Coronary artery (tissue), 2 donors: ENCODE measurements around the gene MUC5AC.
"Not testable (repeated sequence)": the region's sequence is repeated elsewhere in the genome, so short reads cannot be mapped to it uniquely, and the experiment has no call there.

ENCODE experiments used
- DNase-seq: peaks from one replicate; pipeline ENCODE4 v3.0.0-alpha.2; 2017; ENCODE audit warnings: low spot score
- H3K27ac ChIP-seq, 2 donors: fragments of 200-600 bp; sonication (generic); one replicate each; pipeline ENCODE4 v1.5.1; 2016 to 2019
- H3K4me3 ChIP-seq: fragments of 200-600 bp; sonication (generic); 2 replicates; pipeline ENCODE4 v1.5.1; 2016; ENCODE audit warnings: mild to moderate bottlenecking, moderate library complexity
- CTCF ChIP-seq: fragments of 200-600 bp; sonication (generic); IDR thresholded peaks from one replicate; pipeline ENCODE4 v1.5.1; 2019; ENCODE audit warnings: antibody characterized with exemption

MUC5AC gene

GRCh38 chr11:1207401-1208143 lies 49.8 kb downstream of the MUC5AC start:
- DNase-seq: no peak
- no peak for TF ChIP-seq CTCF
- Histone ChIP-seq H3K27ac (no peak overlapping the region), H3K4me3 (no peak overlapping the region)

GRCh38 chr11:1208144-1208393 lies 50.3 kb downstream of the MUC5AC start:
- no peak for TF ChIP-seq CTCF
- no peak overlapping the region for H3K27ac ChIP-seq
- no peak overlapping the region for H3K4me3 ChIP-seq
- DNase-seq: no peak

- DNase-seq: no peak
- H3K27ac ChIP-seq: no peak overlapping the region
- no peak overlapping the region for H3K4me3 ChIP-seq
- TF ChIP-seq CTCF: no peak
Observed at GRCh38 chr11:1208394-1209261, 50.9 kb downstream of the MUC5AC start.

GRCh38 chr11:1209371-1210057 lies 51.8 kb downstream of the MUC5AC start:
- TF ChIP-seq CTCF: no peak
- H3K4me3 ChIP-seq: no peak overlapping the region
- H3K27ac ChIP-seq: no peak overlapping the region
- no peak for DNase-seq

- H3K27ac ChIP-seq: no peak overlapping the region
- no peak for DNase-seq
- no peak overlapping the region for H3K4me3 ChIP-seq
- TF ChIP-seq CTCF: no peak
Observed at GRCh38 chr11:1211838-1212237, 54.1 kb downstream of the MUC5AC start.

GRCh38 chr11:1215826-1216225 lies 58.1 kb downstream of the MUC5AC start:
- H3K27ac ChIP-seq, DNase-seq, H3K4me3 ChIP-seq: not testable (repeated sequence)

GRCh38 chr11:1217151-1217550 lies 59.4 kb downstream of the MUC5AC start:
- TF ChIP-seq CTCF: no peak
- Histone ChIP-seq H3K27ac (no peak overlapping the region), H3K4me3 (no peak overlapping the region)
- DNase-seq: no peak
